Fibroblast of lung (primary cell): Measurements from ENCODE around the gene C19orf38.

Experiments used
- EZH2 ChIP-seq: IDR thresholded peaks from 2 replicates; pipeline ENCODE4 v1.5.1; 2012; ENCODE audit warnings: low read length, control low read depth, mild to moderate bottlenecking; ENCODE audit errors: missing control alignments
- TF ChIP-seq, protein P1 (sequence below), 2 donors: IDR thresholded peaks in 1 of 2; conservative IDR thresholded peaks in 1 of 2; 1 replicate in 1 of 2; 2 replicates in 1 of 2; pipeline ENCODE4 v1.5.1; 2011 to 2012; ENCODE audit warnings: low read length in 2 of 2, control low read depth in 1 of 2, inconsistent platforms in 1 of 2, low read depth in 1 of 2, mild to moderate bottlenecking in 1 of 2

- TF ChIP-seq, protein P1, sequence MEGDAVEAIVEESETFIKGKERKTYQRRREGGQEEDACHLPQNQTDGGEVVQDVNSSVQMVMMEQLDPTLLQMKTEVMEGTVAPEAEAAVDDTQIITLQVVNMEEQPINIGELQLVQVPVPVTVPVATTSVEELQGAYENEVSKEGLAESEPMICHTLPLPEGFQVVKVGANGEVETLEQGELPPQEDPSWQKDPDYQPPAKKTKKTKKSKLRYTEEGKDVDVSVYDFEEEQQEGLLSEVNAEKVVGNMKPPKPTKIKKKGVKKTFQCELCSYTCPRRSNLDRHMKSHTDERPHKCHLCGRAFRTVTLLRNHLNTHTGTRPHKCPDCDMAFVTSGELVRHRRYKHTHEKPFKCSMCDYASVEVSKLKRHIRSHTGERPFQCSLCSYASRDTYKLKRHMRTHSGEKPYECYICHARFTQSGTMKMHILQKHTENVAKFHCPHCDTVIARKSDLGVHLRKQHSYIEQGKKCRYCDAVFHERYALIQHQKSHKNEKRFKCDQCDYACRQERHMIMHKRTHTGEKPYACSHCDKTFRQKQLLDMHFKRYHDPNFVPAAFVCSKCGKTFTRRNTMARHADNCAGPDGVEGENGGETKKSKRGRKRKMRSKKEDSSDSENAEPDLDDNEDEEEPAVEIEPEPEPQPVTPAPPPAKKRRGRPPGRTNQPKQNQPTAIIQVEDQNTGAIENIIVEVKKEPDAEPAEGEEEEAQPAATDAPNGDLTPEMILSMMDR (conservative IDR thresholded peaks at IDR 0.05 in 1 of 2, IDR thresholded peaks at IDR 0.05 in 1 of 2; ENCODE audit: low read depth in 1 of 2, low read length in 2 of 2), result no peak
- TF ChIP-seq EZH2, result no peak
Observed at GRCh38 chr19:10866495-10866894, 18.3 kb downstream of the C19orf38 start.
